CD4-positive, alpha-beta T cell (primary cell): ENCODE measurements around the gene HBG1. TPM values are rescaled to one million over a fixed set of nuclear protein-coding genes. Genes with fewer than 3 reads are reported as not detected.

ENCODE experiments used
- ATAC-seq: fragments of 200-7000 bp; cut with Tn5 transposase; one replicate; pipeline ENCODE4 v1.10.0; 2022; ENCODE audit warnings: mild to moderate bottlenecking; ENCODE audit not compliant: poor library complexity
- CTCF ChIA-PET: fragments of 350-600 bp; sonication (Branson Sonifier 250); formaldehyde crosslinking; loops from one replicate; lab custom pipeline; 2021; ENCODE audit warnings: antibody characterized with exemption, inconsistent platforms; lab: Charles Lee
- POLR2A ChIA-PET: fragments of 350-600 bp; sonication (Branson Sonifier 250); formaldehyde crosslinking; loops from one replicate; lab custom pipeline; 2021; ENCODE audit warnings: antibody characterized with exemption, inconsistent platforms; lab: Charles Lee
- DNase-seq, 14 experiments: peaks; one replicate each; pipeline ENCODE4 v3.0.0-alpha.2; 2013 to 2020; ENCODE audit warnings: mixed read lengths in 2 of 14
- H3K27ac ChIP-seq, 2 donors: one replicate each; pipeline versions ENCODE4 v1.5.1 to v1.7.0; 2013; ENCODE audit warnings: low read length in 2 of 2, low read depth in 1 of 2, mild to moderate bottlenecking in 1 of 2
- H3K27me3 ChIP-seq, 2 experiments: 1 replicate in 1 of 2; 2 replicates in 1 of 2; pipeline versions ENCODE4 v1.6.1 to v1.7.0; 2013; ENCODE audit warnings: low read length in 2 of 2, control low read depth in 1 of 2, mild to moderate bottlenecking in 1 of 2, moderate library complexity in 1 of 2; ENCODE audit not compliant: insufficient read depth in 2 of 2, control insufficient read depth in 1 of 2
- H3K36me3 ChIP-seq: one replicate; pipeline ENCODE4 v1.6.1; 2013; ENCODE audit warnings: low read length, control low read depth; ENCODE audit not compliant: insufficient read depth
- H3K4me1 ChIP-seq: one replicate; pipeline ENCODE4 v1.6.1; 2013; ENCODE audit warnings: low read length, control low read depth; ENCODE audit not compliant: insufficient read depth
- H3K4me3 ChIP-seq: one replicate; pipeline ENCODE4 v1.5.1; 2013; ENCODE audit warnings: mild to moderate bottlenecking, low read length, moderate library complexity
- H3K9me3 ChIP-seq, 2 experiments: 1 replicate in 1 of 2; 2 replicates in 1 of 2; pipeline versions ENCODE4 v1.6.1 to v1.7.0; 2013; ENCODE audit warnings: low read length in 2 of 2, mild to moderate bottlenecking in 2 of 2, control low read depth in 1 of 2, moderate library complexity in 1 of 2; ENCODE audit not compliant: control insufficient read depth in 1 of 2, insufficient read depth in 1 of 2
- H3K27ac Mint-ChIP-seq: one replicate; pipeline ENCODE4 v1.8.0; 2020; ENCODE audit warnings: mixed read lengths
- H3K27me3 Mint-ChIP-seq: one replicate; pipeline ENCODE4 v1.8.0; 2021; ENCODE audit warnings: mixed read lengths
- H3K36me3 Mint-ChIP-seq: one replicate; pipeline ENCODE4 v1.8.0; 2021; ENCODE audit warnings: low read depth, mixed read lengths
- H3K4me1 Mint-ChIP-seq: one replicate; pipeline ENCODE4 v1.8.0; 2021; ENCODE audit warnings: low read depth, mixed read lengths
- H3K4me3 Mint-ChIP-seq: one replicate; pipeline ENCODE4 v1.8.0; 2020; ENCODE audit warnings: mild to moderate bottlenecking, mixed read lengths
- H3K9me3 Mint-ChIP-seq: one replicate; pipeline ENCODE4 v1.8.0; 2020; ENCODE audit warnings: mixed read lengths
- intact Hi-C, 2 experiments: fragments of 100-400 bp; cut with DNase I in 1 of 2; cut with micrococcal nuclease in 1 of 2; formaldehyde crosslinking; loops; one replicate each; pipeline versions ENCODE4 v1.15.1 to v1.9.0; 2023 to 2025; cut with DNase I, micrococcal nuclease
- total RNA-seq, 174 experiments: library from RNA in 2 of 174; stranded (reverse) in 2 of 174; gene quantifications; one replicate each; pipeline ENCODE4 v1.2.3 and lab custom pipeline; 2021 to 2026
- TF ChIP-seq, protein P1 (sequence below): fragments of 200-600 bp; IDR thresholded peaks from one replicate; pipeline ENCODE4 v1.8.0; 2022; ENCODE audit warnings: antibody characterized with exemption, mild to moderate bottlenecking

The HBG1 gene
- total RNA-seq, 2 experiments from 2014 or later, result not detected

DNA sequence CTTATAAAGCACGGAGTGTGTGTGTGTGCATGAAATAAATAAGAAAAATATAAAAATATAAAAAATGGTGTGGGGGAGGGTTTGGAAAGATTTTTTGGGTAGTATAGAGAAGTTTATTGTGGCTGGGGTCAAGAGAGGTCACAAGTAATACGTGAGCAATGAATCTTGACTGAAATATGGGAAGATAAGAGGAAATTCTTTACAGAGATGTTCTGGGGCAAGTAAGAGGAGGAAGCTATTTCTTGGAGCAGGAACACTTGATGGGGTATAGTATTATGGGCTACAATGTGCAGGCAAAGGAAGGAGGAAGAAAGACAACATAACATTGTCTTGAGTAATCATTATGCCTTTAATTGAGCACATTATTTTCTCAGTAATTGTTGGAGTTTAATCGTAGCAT is 17.5 kb downstream of the HBG1 start:
- H3K27me3 ChIP-seq, result no peaks in the 10 kb centered on the region
- no peak for DNase-seq
- H3K36me3 ChIP-seq, result no peaks in the 10 kb centered on the region
- no peak overlapping the region for H3K4me3 ChIP-seq
- TF ChIP-seq, protein P1, sequence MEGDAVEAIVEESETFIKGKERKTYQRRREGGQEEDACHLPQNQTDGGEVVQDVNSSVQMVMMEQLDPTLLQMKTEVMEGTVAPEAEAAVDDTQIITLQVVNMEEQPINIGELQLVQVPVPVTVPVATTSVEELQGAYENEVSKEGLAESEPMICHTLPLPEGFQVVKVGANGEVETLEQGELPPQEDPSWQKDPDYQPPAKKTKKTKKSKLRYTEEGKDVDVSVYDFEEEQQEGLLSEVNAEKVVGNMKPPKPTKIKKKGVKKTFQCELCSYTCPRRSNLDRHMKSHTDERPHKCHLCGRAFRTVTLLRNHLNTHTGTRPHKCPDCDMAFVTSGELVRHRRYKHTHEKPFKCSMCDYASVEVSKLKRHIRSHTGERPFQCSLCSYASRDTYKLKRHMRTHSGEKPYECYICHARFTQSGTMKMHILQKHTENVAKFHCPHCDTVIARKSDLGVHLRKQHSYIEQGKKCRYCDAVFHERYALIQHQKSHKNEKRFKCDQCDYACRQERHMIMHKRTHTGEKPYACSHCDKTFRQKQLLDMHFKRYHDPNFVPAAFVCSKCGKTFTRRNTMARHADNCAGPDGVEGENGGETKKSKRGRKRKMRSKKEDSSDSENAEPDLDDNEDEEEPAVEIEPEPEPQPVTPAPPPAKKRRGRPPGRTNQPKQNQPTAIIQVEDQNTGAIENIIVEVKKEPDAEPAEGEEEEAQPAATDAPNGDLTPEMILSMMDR, result no peak
- H3K9me3 Mint-ChIP-seq, result no peaks in the 10 kb centered on the region
- H3K27ac ChIP-seq, result no peak overlapping the region
- ChIA-PET CTCF (no interaction called here), POLR2A (interaction anchor here (0.6 kb wide), 1 partner anchor 13 kb away, joined by 3 read pairs; no protein-coding TSS in a partner anchor)
- ATAC-seq, result no peak
- H3K36me3 Mint-ChIP-seq, result no peaks in the 10 kb centered on the region
- peaks cover 4% of the 10 kb centered on the region for H3K4me1 Mint-ChIP-seq
- H3K27ac Mint-ChIP-seq, result no peak overlapping the region
- intact Hi-C loops, result no loop called here
- H3K4me1 ChIP-seq, result no peaks in the 10 kb centered on the region
- no peak overlapping the region for H3K4me3 Mint-ChIP-seq
- no peaks in the 10 kb centered on the region for H3K27me3 Mint-ChIP-seq
- H3K9me3 ChIP-seq, result no peaks in the 10 kb centered on the region

DNA sequence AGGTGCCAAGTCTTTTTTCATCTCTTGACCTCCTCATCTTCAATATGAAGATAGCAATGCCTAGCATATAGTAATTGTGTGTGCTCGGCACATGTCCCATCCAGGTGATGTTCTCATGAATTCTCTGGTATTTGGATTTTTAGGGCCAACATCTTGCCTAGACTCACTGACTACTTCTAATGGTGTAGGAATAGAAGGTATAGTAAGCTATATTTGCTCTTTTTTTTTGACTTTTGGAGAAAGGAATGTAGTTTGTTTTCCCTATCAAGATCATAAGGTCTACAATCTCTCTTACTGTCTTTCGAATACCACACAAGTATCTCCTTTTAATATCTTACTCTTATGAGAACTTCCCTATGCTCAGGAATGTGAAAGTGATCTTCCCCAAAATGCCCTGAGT is 18.5 kb downstream of the HBG1 start:
- POLR2A ChIA-PET, result no interaction called here
- Histone ChIP-seq H3K36me3 (no peaks in the 10 kb centered on the region), H3K27me3 (no peaks in the 10 kb centered on the region), H3K27ac (no peak overlapping the region), H3K4me1 (no peaks in the 10 kb centered on the region), H3K9me3 (no peaks in the 10 kb centered on the region), H3K4me3 (no peak overlapping the region)
- Mint-ChIP-seq H3K4me1 (peaks cover 4% of the 10 kb centered on the region), H3K27me3 (no peaks in the 10 kb centered on the region), H3K9me3 (no peaks in the 10 kb centered on the region), H3K4me3 (no peak overlapping the region), H3K27ac (no peak overlapping the region), H3K36me3 (no peaks in the 10 kb centered on the region)
- intact Hi-C loops, result no loop called here
- CTCF ChIA-PET, result no interaction called here
- no peak for ATAC-seq
- no peak for DNase-seq
- TF ChIP-seq, protein P1, result no peak

DNA sequence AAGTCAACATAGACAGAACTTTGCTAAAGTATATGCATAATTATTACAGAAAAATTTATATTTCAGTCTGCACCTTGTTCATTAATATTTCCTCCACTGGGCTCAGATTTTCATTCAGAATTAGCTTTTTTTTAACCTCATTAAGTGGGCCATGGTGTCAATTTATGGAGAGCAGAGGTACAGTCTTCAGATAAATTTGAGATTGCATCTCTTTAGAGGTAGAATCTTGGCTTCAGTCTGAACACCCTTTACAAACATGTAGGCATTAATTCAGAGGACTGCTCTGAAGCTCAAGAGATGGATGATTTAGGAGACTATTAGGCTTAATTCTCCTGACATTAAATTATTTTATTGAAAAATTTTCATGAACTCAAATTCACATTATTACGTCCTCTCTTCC is 19.4 kb downstream of the HBG1 start:
- Histone ChIP-seq H3K27me3 (peaks cover 0 to 6% of the 10 kb centered on the region in 2 experiments), H3K27ac (no peak overlapping the region), H3K4me3 (no peak overlapping the region), H3K9me3 (peaks cover 0 to 6% of the 10 kb centered on the region in 2 experiments), H3K4me1 (no peaks in the 10 kb centered on the region), H3K36me3 (no peaks in the 10 kb centered on the region)
- Mint-ChIP-seq H3K4me1 (peaks cover 4% of the 10 kb centered on the region), H3K9me3 (no peaks in the 10 kb centered on the region), H3K36me3 (no peaks in the 10 kb centered on the region), H3K27ac (no peak overlapping the region), H3K4me3 (no peak overlapping the region), H3K27me3 (no peaks in the 10 kb centered on the region)
- no peak for ATAC-seq
- intact Hi-C loops, result no loop called here
- ChIA-PET CTCF (no interaction called here), POLR2A (no interaction called here)
- no peak for DNase-seq
- TF ChIP-seq, protein P1, result no peak
